SU-DHL-6 (cell line): ENCODE measurements around the gene KCND3.

Experiments
- H2AFZ ChIP-seq: fragments of 200-600 bp; sonication (generic); 2 replicates; pipeline ENCODE4 v1.6.1; 2014; ENCODE audit warnings: low read depth, mild to moderate bottlenecking, moderate library complexity, mixed read lengths, antibody characterized with exemption, low read length; ENCODE audit not compliant: severe bottlenecking
- H3F3A ChIP-seq: fragments of 200-600 bp; shearing (Covaris generic); 2 replicates; pipeline ENCODE4 v1.6.0; 2016; ENCODE audit warnings: antibody characterized with exemption, mild to moderate bottlenecking; ENCODE audit not compliant: insufficient read depth
- H3K27ac ChIP-seq: fragments of 200-600 bp; sonication (generic); 2 replicates; pipeline ENCODE4 v1.5.1; 2016; ENCODE audit warnings: low read depth, mild to moderate bottlenecking, low read length, moderate library complexity, mixed read lengths
- H3K27me3 ChIP-seq: fragments of 200-600 bp; sonication (generic), shearing (Covaris generic); 2 replicates; pipeline ENCODE4 v1.6.0; 2014; ENCODE audit warnings: mild to moderate bottlenecking, low read length
- H3K36me3 ChIP-seq: fragments of 200-600 bp; sonication (generic); 2 replicates; pipeline ENCODE4 v1.6.1; 2014; ENCODE audit warnings: mild to moderate bottlenecking, low read length, mixed read lengths
- H3K4me2 ChIP-seq: fragments of 300-600, 200-600 bp; shearing (Covaris generic), sonication (generic); 2 replicates; pipeline ENCODE4 v1.6.0; 2014; ENCODE audit warnings: low read length, low read depth, mild to moderate bottlenecking; ENCODE audit not compliant: poor library complexity, severe bottlenecking
- H3K4me3 ChIP-seq: fragments of 200-600 bp; sonication (generic); 2 replicates; pipeline ENCODE4 v1.5.1; 2014; ENCODE audit warnings: antibody characterized with exemption, low read length, mild to moderate bottlenecking, mixed read lengths; ENCODE audit not compliant: insufficient read depth, poor library complexity, severe bottlenecking
- H3K79me2 ChIP-seq: fragments of 200-600 bp; sonication (generic); 2 replicates; pipeline ENCODE4 v1.6.1; 2014; ENCODE audit warnings: mild to moderate bottlenecking, low read length, moderate library complexity; ENCODE audit not compliant: insufficient read depth
- H3K9ac ChIP-seq: fragments of 200-600 bp; sonication (generic); 2 replicates; pipeline ENCODE4 v1.7.0; 2014; ENCODE audit warnings: mild to moderate bottlenecking, low read length
- H3K9me2 ChIP-seq: fragments of 200-600 bp; sonication (generic); replicated peaks from 2 replicates; pipeline ENCODE4 v1.6.1; 2014; ENCODE audit warnings: low read length; ENCODE audit not compliant: insufficient read depth
- H3K9me3 ChIP-seq: fragments of 200-600 bp; sonication (generic); 2 replicates; pipeline ENCODE4 v1.6.1; 2014; ENCODE audit warnings: low read length, mixed read lengths; ENCODE audit not compliant: insufficient read depth
- H4K20me1 ChIP-seq: fragments of 200-600 bp; sonication (generic); 2 replicates; pipeline ENCODE4 v1.6.1; 2014; ENCODE audit warnings: low read depth, mild to moderate bottlenecking, antibody characterized with exemption, low read length, moderate library complexity, mixed read lengths
- CTCF ChIP-seq: fragments of 200-600 bp; sonication (generic); IDR thresholded peaks from one replicate; pipeline ENCODE4 v1.5.1; 2017; ENCODE audit warnings: antibody characterized with exemption, mild to moderate bottlenecking, low read length, moderate library complexity; ENCODE audit not compliant: insufficient read depth, poor library complexity, severe bottlenecking
- EZH2phosphoT487 ChIP-seq: fragments of 200-600 bp; sonication (generic), shearing (Covaris generic); conservative IDR thresholded peaks from 2 replicates; pipeline ENCODE4 v1.6.1; 2018; ENCODE audit warnings: mild to moderate bottlenecking, antibody characterized with exemption, low read length, moderate library complexity, mixed read lengths

The KCND3 gene

GRCh38 chr1:111998332-111998731, 8.9 kb upstream of the KCND3 start:
- H2AFZ ChIP-seq: no peak overlapping the region
- H3K4me3 ChIP-seq: no peak overlapping the region
- no peak overlapping the region for H3K4me2 ChIP-seq
- TF ChIP-seq CTCF (no peak), EZH2phosphoT487 (no peak)
- H4K20me1 ChIP-seq: no peaks in the 10 kb centered on the region
- no peaks in the 10 kb centered on the region for H3K36me3 ChIP-seq
- H3K9me2 ChIP-seq: no peaks in the 10 kb centered on the region
- H3K79me2 ChIP-seq: no peaks in the 10 kb centered on the region
- H3K27me3 ChIP-seq: no peaks in the 10 kb centered on the region
- no peaks in the 10 kb centered on the region for H3K9me3 ChIP-seq
- H3F3A ChIP-seq: no peaks in the 10 kb centered on the region
- H3K27ac ChIP-seq: no peak overlapping the region
- no peak overlapping the region for H3K9ac ChIP-seq

DNA sequence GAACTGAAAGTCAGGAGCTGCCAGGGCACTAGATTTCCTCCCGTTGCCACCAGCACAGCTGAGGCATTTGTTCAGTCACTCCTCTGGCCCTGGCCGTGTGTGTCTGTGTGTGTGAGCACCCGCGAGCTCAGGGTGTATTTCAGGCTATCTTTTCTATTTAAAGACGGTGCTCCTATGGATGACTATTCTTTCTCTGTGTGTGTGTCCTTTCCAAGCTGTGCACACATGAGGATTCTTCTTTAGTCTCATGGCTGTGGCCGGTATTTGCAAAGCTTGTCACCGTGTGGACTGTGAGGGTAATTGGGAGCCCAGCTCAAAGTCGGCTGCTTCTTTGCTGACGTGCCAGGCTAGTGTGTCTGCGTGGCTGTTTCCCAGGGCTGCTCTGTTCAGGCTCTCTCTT, 3.0 kb upstream of the KCND3 start:
- Histone ChIP-seq H4K20me1 (no peaks in the 10 kb centered on the region), H3K4me2 (no peak overlapping the region), H3K9me3 (no peaks in the 10 kb centered on the region), H3F3A (no peaks in the 10 kb centered on the region), H3K27ac (no peak overlapping the region), H3K36me3 (no peaks in the 10 kb centered on the region), H3K79me2 (no peaks in the 10 kb centered on the region), H3K9me2 (no peaks in the 10 kb centered on the region), H3K9ac (no peak overlapping the region), H3K4me3 (no peak overlapping the region), H2AFZ (no peak overlapping the region), H3K27me3 (no peaks in the 10 kb centered on the region)
- no peak for TF ChIP-seq CTCF
- TF ChIP-seq EZH2phosphoT487: no peak

DNA sequence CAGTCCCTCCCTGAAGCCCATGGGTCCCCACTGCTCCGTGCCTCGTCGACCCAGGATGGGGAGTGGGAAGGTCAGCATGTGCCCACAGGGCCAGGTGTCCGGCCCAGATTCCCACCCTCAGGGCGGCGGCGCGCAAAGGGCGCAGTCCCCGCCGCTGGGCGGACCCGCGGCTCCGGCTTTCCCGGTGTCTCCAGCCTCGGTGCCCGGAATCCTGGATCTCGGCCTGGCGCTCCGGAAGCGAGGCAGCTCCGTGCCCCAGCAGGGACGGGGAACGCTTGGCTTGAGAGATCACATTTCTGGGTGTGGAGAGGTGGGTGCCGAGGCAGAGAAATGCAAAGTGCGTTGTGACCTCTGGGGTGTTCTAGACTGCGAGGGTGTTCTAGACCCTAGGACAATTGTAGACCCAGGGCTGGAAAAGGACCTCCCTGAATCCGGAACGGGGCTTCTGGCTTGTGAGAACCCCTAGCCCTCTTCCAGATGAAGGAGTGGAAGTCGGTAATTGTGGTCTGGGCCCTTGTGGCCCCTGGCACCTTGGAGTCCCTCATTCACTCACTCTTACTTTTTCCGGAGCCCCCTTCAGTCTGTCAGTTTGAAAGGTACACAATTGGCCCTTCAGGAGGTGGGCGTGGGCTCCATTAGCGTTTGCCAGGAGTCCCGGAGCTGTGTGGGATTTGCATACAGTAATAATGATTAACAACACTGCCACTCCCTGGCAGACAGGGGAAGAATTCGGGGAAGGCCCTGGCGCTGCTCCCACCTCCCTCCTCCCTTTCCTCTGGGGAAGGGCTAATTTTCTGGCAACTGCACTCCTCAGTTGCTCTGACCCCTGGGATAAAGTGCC, 1.6 kb upstream of the KCND3 start:
- Histone ChIP-seq H3F3A (no peaks in the 10 kb centered on the region), H4K20me1 (no peaks in the 10 kb centered on the region), H3K27me3 (no peaks in the 10 kb centered on the region), H3K27ac (no peak overlapping the region), H3K36me3 (no peaks in the 10 kb centered on the region), H3K9me2 (no peaks in the 10 kb centered on the region), H3K4me3 (no peak overlapping the region), H3K9ac (no peak overlapping the region), H3K9me3 (no peaks in the 10 kb centered on the region), H3K79me2 (no peaks in the 10 kb centered on the region), H3K4me2 (no peak overlapping the region), H2AFZ (no peak overlapping the region)
- no peak for TF ChIP-seq EZH2phosphoT487
- no peak for TF ChIP-seq CTCF
